Lower lobe of right lung (tissue), 2 donors: ENCODE data around the gene FAM171A1. TPM values are rescaled to one million over a fixed set of nuclear protein-coding genes. Genes with fewer than 3 reads are reported as not detected.
A peak's percentile ranks its signal among the peaks of the same experiment; 100 is the strongest.

ENCODE experiments used
- ATAC-seq, 2 donors: fragments of 200-7000 bp; cut with Tn5 transposase; one replicate each; pipeline ENCODE4 v1.9.1; 2020 to 2022; ENCODE audit warnings: mild to moderate bottlenecking in 2 of 2, moderate library complexity in 2 of 2
- DNase-seq: peaks from one replicate; pipeline ENCODE4 v3.0.0-alpha.2; 2020
- H3K27ac ChIP-seq: fragments of 200-600 bp; one replicate; pipeline ENCODE4 v1.8.0; 2022
- H3K27me3 ChIP-seq: fragments of 200-600 bp; one replicate; pipeline ENCODE4 v1.8.0; 2022; ENCODE audit warnings: low read depth
- H3K36me3 ChIP-seq: fragments of 200-600 bp; one replicate; pipeline ENCODE4 v1.8.0; 2022; ENCODE audit warnings: mild to moderate bottlenecking
- H3K4me1 ChIP-seq: fragments of 200-600 bp; one replicate; pipeline ENCODE4 v1.8.0; 2022
- H3K4me3 ChIP-seq: fragments of 200-600 bp; one replicate; pipeline ENCODE4 v1.8.0; 2022; ENCODE audit warnings: mild to moderate bottlenecking
- H3K9me3 ChIP-seq: fragments of 200-600 bp; one replicate; pipeline ENCODE4 v1.8.0; 2022
- CTCF ChIP-seq: fragments of 200-600 bp; IDR thresholded peaks from one replicate; pipeline ENCODE4 v1.8.0; 2022; ENCODE audit warnings: antibody characterized with exemption, mild to moderate bottlenecking
- intact Hi-C: fragments of 100-400 bp; cut with DNase I; formaldehyde crosslinking; loops from one replicate; pipeline ENCODE4 v1.11.0; 2022
- total RNA-seq: library from RNA; stranded (reverse); fragmentation: NEBNext Ultra II Directional; extraction: Animal tissue kit (Norgen Biotek cat#: 25700); gene quantifications from one replicate; pipeline ENCODE4 v1.2.1, GENCODE V29; 2021
- donor health status: DM: no; HTN: yes; CAD: no; lungs with severe emphysema.

The FAM171A1 gene
- total RNA-seq, 1 donor from 2014 or later: 14.0 TPM

GRCh38 chr10:15197911-15198310 lies 173.2 kb downstream of the FAM171A1 start:
- Histone ChIP-seq H3K9me3 (no peaks in the 10 kb centered on the region), H3K27ac (no peak overlapping the region), H3K36me3 (no peaks in the 10 kb centered on the region), H3K4me3 (no peak overlapping the region), H3K4me1 (no peaks in the 10 kb centered on the region), H3K27me3 (no peaks in the 10 kb centered on the region)
- ATAC-seq: no peak
- no peak for TF ChIP-seq CTCF
- no peak for DNase-seq
- intact Hi-C loops: no loop called here

GRCh38 chr10:15197276-15197675 lies 173.8 kb downstream of the FAM171A1 start:
- intact Hi-C loops: no loop called here

GRCh38 chr10:15196021-15196834 lies 174.9 kb downstream of the FAM171A1 start:
- H3K36me3 ChIP-seq: no peaks in the 10 kb centered on the region
- DNase-seq: no peak
- intact Hi-C loops: no loop called here
- TF ChIP-seq CTCF: no peak
- H3K27ac ChIP-seq: no peak overlapping the region
- ATAC-seq: no peak
- no peaks in the 10 kb centered on the region for H3K9me3 ChIP-seq
- peak overlapping the region; percentile 2 for H3K4me3 ChIP-seq
- no peaks in the 10 kb centered on the region for H3K4me1 ChIP-seq
- H3K27me3 ChIP-seq: no peaks in the 10 kb centered on the region

More at GRCh38 chr10:15197276-15197675, 173.8 kb downstream of the FAM171A1 start:
- Histone ChIP-seq H3K9me3 (no peaks in the 10 kb centered on the region), H3K4me1 (no peaks in the 10 kb centered on the region), H3K4me3 (no peak overlapping the region), H3K27me3 (no peaks in the 10 kb centered on the region), H3K36me3 (no peaks in the 10 kb centered on the region), H3K27ac (no peak overlapping the region)
- TF ChIP-seq CTCF: no peak
- ATAC-seq (no peak), DNase-seq (no peak)

- DNase-seq (no peak), ATAC-seq (no peak)
- intact Hi-C loops: no loop called here
- no peaks in the 10 kb centered on the region for H3K4me1 ChIP-seq
- no peak overlapping the region for H3K4me3 ChIP-seq
- no peak for TF ChIP-seq CTCF
- H3K36me3 ChIP-seq: no peaks in the 10 kb centered on the region
- H3K27me3 ChIP-seq: no peaks in the 10 kb centered on the region
- H3K9me3 ChIP-seq: no peaks in the 10 kb centered on the region
- no peak overlapping the region for H3K27ac ChIP-seq
These were observed 181.8 kb downstream of the FAM171A1 start for GRCh38 chr10:15189133-15189885.

GRCh38 chr10:15188603-15189002 lies 182.5 kb downstream of the FAM171A1 start:
- Histone ChIP-seq H3K9me3 (no peaks in the 10 kb centered on the region), H3K27me3 (no peaks in the 10 kb centered on the region), H3K27ac (no peak overlapping the region), H3K4me3 (no peak overlapping the region), H3K36me3 (no peaks in the 10 kb centered on the region), H3K4me1 (no peaks in the 10 kb centered on the region)
- DNase-seq (no peak), ATAC-seq (no peak)
- intact Hi-C loops: no loop called here
- TF ChIP-seq CTCF: no peak
